Measurements from ENCODE around the gene ZNF230. TPM values are rescaled to one million over a fixed set of nuclear protein-coding genes. Genes with fewer than 3 reads are reported as not detected.

Gene ZNF230
- 2.9 TPM in 2 replicates for total RNA-seq
- polyA plus RNA-seq, result 1.4 and 1.5 TPM in 2 replicates
- 0.99 and 1.6 TPM in 2 replicates for polyA plus RNA-seq (2011; cell fraction: cytosol; rRNA removed)
- 2.7 and 3.1 TPM in 2 replicates for polyA plus RNA-seq (2011; cell fraction: nucleus; rRNA removed)
- 1.4 and 2.2 TPM in 2 replicates for polyA plus RNA-seq (2012)
- 2.5 and 4.5 TPM in 2 replicates for polyA minus RNA-seq
- 2.6 TPM for polyA minus RNA-seq (2011; cell fraction: cytosol; rRNA and poly(A)+ RNA removed)
- polyA minus RNA-seq (2011; cell fraction: nucleus; rRNA and poly(A)+ RNA removed), result 1.4 and 4.3 TPM in 2 replicates
- Bru-seq, nascent RNA, result percentile 52 among the genes with signal in this experiment
- percentile 38 among the genes with signal in this experiment for BruChase-seq, experiment 1, labeled RNA remaining after a 6-hour chase
- BruChase-seq, experiment 2, labeled RNA remaining after a 2-hour chase, result percentile 54 among the genes with signal in this experiment
- long read RNA-seq, full-length matches to known transcripts, result 3 of 6 reads
- long read RNA-seq, partial matches to known transcripts, result 2 of 6 reads
- long read RNA-seq, other reads (novel, unspliced or antisense), result 1 of 6 reads

DNA sequence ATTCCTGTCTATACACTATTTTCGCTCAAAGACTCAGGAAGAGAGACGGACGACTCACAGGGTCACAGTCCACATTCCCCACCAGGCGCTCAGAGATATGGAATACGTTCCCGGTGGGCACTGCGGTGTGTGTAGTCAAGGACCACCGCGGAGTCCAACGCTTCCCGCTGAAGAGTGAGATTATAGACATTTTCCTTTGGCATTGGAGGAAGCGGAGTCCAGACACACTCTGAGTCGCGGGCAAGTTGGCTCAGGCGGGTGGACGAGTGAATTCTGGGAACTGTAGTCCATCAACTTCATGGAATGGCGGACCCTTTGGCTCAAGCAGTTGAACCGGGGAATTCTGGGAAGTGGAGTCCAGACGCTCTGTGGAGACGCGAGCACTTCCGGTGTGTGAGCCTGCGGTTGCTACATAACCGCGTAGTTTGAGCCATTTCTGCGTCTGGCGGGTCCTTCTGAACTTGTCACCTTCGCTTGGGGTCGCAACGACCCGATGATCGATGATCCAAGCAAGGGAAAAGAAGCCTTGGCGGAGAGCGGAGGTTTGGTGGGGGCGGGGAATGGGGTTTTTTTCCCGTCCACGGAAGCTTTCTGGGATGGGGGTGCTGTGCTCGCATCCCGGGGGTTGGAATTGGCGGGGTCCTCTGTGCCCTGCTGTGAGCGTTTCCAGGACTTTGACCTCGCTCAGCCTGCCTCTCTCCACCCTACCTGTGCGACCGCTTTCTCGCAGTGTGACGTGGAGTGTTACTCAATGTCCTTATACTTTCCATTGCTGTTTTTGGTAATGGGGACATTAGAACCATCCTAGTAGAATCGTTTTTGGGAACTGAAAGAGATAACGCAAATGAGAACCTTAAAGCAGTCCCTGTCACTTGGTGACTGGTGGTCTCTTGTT lies at the start of gene ZNF230:
ZNF230 (plus strand) TSS at position 392 of the 895 bp plus-strand sequence. CDS start 4,122 bp downstream, outside the sequence.
- H3K79me2 ChIP-seq (ENCODE audit: control insufficient read depth, insufficient read depth, low read length), result no peaks in the 10 kb centered on the region
- peak; percentile 99 for FAIRE-seq
- H3K27me3 ChIP-seq (ENCODE audit: control insufficient read depth in 2 of 2, insufficient read depth in 2 of 2, low read length in 2 of 2), result no peaks in the 10 kb centered on the region
- no peaks in the 10 kb centered on the region for H3K9me1 ChIP-seq (replicated peaks; ENCODE audit: control insufficient read depth, extremely low read depth, insufficient read depth, low read length)
- peak within 1 kb of the TSS; percentile 72 for H3K4me2 ChIP-seq (ENCODE audit: insufficient read depth, low read length)
- peak within 1 kb of the TSS; percentile 36 for H3K27ac ChIP-seq (ENCODE audit: insufficient read depth, low read depth, low read length)
- ChIA-PET POLR2A (no interaction called here), CTCF (no interaction called here)
- no peaks in the 10 kb centered on the region for H4K20me1 ChIP-seq (replicated peaks; ENCODE audit: control insufficient read depth, extremely low read depth, insufficient read depth, low read length)
- TSS peak; percentile 72 for BruUV-seq (replicated peaks)
- intact Hi-C loops (cut with micrococcal nuclease), result loop anchor here (1.0 to 10.0 kb wide), 8 partner anchors 19 to 302 kb away; partner anchors contain the start of genes ZNF155, ZNF221, ZNF222 and ZNF224
- DNase-seq (ENCODE audit: low read depth, low spot score), result peak; percentile 96
- peaks cover 6% of the 10 kb centered on the region for H3K4me1 ChIP-seq (ENCODE audit: control insufficient read depth, extremely low read depth, insufficient read depth, low read length)
- peak within 1 kb of the TSS; percentile 59 to 86 (median 84) for H3K4me3 ChIP-seq (replicated peaks in 1 of 3; ENCODE audit: insufficient read depth in 1 of 3, low read depth in 1 of 3, low read length in 3 of 3)
- no peak for TF ChIP-seq GATA2 (IDR thresholded peaks at IDR 0.05; ENCODE audit: insufficient read depth, insufficient read length, low read depth, low read length)
- peak; percentile 69 for TF ChIP-seq POLR2A (IDR thresholded peaks at IDR 0.05; ENCODE audit: low read depth, low read length)
- TF ChIP-seq, protein P1, sequence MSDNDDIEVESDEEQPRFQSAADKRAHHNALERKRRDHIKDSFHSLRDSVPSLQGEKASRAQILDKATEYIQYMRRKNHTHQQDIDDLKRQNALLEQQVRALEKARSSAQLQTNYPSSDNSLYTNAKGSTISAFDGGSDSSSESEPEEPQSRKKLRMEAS (IDR thresholded peaks at IDR 0.05; ENCODE audit: insufficient read depth, insufficient read length), result no peak
- TF ChIP-seq POLR2AphosphoS5 (IDR thresholded peaks at IDR 0.05; ENCODE audit: insufficient read depth, low read depth, low read length), result peak; percentile 48
- TF ChIP-seq FOS (IDR thresholded peaks at IDR 0.05; ENCODE audit: borderline replicate concordance, insufficient read depth, low read length), result no peak
- no peak for TF ChIP-seq MYC (IDR thresholded peaks at IDR 0.05; ENCODE audit: low read depth, low read length)
- no peak for TF ChIP-seq JUN (IDR thresholded peaks at IDR 0.05; ENCODE audit: borderline replicate concordance, insufficient read depth, insufficient read length, low read depth)
- TF ChIP-seq EZH2 (IDR thresholded peaks at IDR 0.05; ENCODE audit: borderline replicate concordance, low read depth, low read length, severe bottlenecking), result no peak
- TF ChIP-seq, protein P2, sequence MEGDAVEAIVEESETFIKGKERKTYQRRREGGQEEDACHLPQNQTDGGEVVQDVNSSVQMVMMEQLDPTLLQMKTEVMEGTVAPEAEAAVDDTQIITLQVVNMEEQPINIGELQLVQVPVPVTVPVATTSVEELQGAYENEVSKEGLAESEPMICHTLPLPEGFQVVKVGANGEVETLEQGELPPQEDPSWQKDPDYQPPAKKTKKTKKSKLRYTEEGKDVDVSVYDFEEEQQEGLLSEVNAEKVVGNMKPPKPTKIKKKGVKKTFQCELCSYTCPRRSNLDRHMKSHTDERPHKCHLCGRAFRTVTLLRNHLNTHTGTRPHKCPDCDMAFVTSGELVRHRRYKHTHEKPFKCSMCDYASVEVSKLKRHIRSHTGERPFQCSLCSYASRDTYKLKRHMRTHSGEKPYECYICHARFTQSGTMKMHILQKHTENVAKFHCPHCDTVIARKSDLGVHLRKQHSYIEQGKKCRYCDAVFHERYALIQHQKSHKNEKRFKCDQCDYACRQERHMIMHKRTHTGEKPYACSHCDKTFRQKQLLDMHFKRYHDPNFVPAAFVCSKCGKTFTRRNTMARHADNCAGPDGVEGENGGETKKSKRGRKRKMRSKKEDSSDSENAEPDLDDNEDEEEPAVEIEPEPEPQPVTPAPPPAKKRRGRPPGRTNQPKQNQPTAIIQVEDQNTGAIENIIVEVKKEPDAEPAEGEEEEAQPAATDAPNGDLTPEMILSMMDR (IDR thresholded peaks at IDR 0.05; ENCODE audit: extremely low read depth in 1 of 2, insufficient read depth in 1 of 2, low read depth in 1 of 2, low read length in 2 of 2), result no peak
- H3K36me3 ChIP-seq (ENCODE audit: control insufficient read depth in 2 of 2, extremely low read depth in 1 of 2, insufficient read depth in 2 of 2, low read length in 2 of 2), result peaks cover 0 to 4% of the 10 kb centered on the region in 2 experiments
- dilution Hi-C loops (cut with MboI; ENCODE audit: extremely low pct_ligation_motif_present, low sequenced_read_pairs), result no loop called here
- no peaks in the 10 kb centered on the region for H3K9me3 ChIP-seq (replicated peaks; ENCODE audit: control insufficient read depth, insufficient read depth, low read length)
- peak within 1 kb of the TSS; percentile 72 for H3K9ac ChIP-seq (replicated peaks; ENCODE audit: extremely low read depth, insufficient read depth, low read length)
- H2AFZ ChIP-seq (ENCODE audit: low read depth, low read length), result peak within 1 kb of the TSS; percentile 98

Data from endothelial cell of umbilical vein (primary cell).